ENCODE results near the gene AFF3.

The AFF3 gene

GRCh38 chr2:100043891-100044255 lies 98.5 kb downstream of the AFF3 start:
- no peaks in the 10 kb centered on the region for H3K9me2 ChIP-seq (replicated peaks; ENCODE audit: control insufficient read depth, low read length)
- no peaks in the 10 kb centered on the region; the same call in 1 of the 2 replicates for H4K20me1 ChIP-seq (ENCODE audit: control insufficient read depth, insufficient read depth, low read depth, low read length)
- H3K4me3 ChIP-seq (ENCODE audit: low read length), result no peak overlapping the region
- no peaks in the 10 kb centered on the region for H3F3A ChIP-seq (ENCODE audit: control insufficient read depth, insufficient read depth)
- H3K36me3 ChIP-seq (ENCODE audit: control insufficient read depth, low read length), result peaks cover 3% of the 10 kb centered on the region
- no peak overlapping the region for H3K4me2 ChIP-seq (ENCODE audit: low read length)
- no peaks in the 10 kb centered on the region for H3K9me3 ChIP-seq (ENCODE audit: control insufficient read depth, insufficient read depth, low read length)
- H3K27me3 ChIP-seq (ENCODE audit: control insufficient read depth, low read length), result no peaks in the 10 kb centered on the region
- TF ChIP-seq CTCF (IDR thresholded peaks at IDR 0.05; ENCODE audit: low read depth, low read length, poor library complexity, severe bottlenecking) (no peak), EZH2phosphoT487 (IDR thresholded peaks at IDR 0.05; ENCODE audit: borderline replicate concordance, low read length) (no peak)
- H3K79me2 ChIP-seq (ENCODE audit: control insufficient read depth, low read length), result no peaks in the 10 kb centered on the region
- no peaks in the 10 kb centered on the region for H3K4me1 ChIP-seq (ENCODE audit: control insufficient read depth, low read length)
- no peak overlapping the region for H3K27ac ChIP-seq (ENCODE audit: low read depth, low read length)

DNA sequence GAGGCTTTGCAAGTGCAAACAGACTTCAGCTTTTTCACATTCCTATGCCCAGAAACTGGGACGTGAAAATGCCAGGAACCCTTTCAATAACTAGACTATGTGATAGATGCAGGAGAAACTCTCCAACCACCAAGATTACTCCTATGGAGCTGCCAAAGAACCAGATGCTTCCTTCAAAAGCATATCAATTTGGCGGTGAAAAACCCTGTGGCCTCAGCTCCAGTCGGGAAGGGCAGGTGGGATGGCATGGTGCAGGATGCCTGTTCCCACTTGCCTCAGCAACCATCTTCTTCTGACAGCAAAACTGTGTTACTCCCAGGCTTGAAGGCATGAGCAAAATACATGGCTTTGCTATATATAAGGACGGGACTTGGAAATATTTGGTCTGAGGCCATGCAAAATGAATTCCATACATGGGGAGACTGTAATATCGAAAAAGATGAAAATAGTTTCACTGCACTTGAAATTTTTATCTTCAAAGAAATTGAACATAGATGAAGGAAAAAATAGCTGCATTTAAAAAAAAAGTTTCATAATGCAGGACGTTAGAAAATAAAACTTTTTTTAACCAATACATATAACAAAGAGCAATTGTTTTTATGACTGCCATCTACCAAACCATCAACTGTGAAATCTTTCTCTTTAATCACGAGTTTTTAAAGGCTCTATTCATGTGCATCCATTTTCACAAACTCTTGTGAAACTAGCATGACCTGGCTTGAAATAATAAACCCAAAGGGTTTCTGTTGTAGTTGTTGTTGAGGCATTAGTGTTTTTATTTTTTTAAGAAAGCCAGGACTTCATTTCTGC lies 99.1 kb downstream of the AFF3 start:
- Histone ChIP-seq H3K9me3 (ENCODE audit: control insufficient read depth, insufficient read depth, low read length) (no peaks in the 10 kb centered on the region), H3K27ac (ENCODE audit: low read depth, low read length) (no peak overlapping the region), H3K27me3 (ENCODE audit: control insufficient read depth, low read length) (no peaks in the 10 kb centered on the region), H3K9me2 (replicated peaks; ENCODE audit: control insufficient read depth, low read length) (no peaks in the 10 kb centered on the region), H3K4me1 (ENCODE audit: control insufficient read depth, low read length) (no peaks in the 10 kb centered on the region), H3K4me3 (ENCODE audit: low read length) (no peak overlapping the region), H4K20me1 (ENCODE audit: control insufficient read depth, insufficient read depth, low read depth, low read length) (no peaks in the 10 kb centered on the region; the same call in 1 of the 2 replicates), H3K4me2 (ENCODE audit: low read length) (no peak overlapping the region), H3F3A (ENCODE audit: control insufficient read depth, insufficient read depth) (no peaks in the 10 kb centered on the region), H3K79me2 (ENCODE audit: control insufficient read depth, low read length) (no peaks in the 10 kb centered on the region), H3K36me3 (ENCODE audit: control insufficient read depth, low read length) (peaks cover 3% of the 10 kb centered on the region)
- TF ChIP-seq EZH2phosphoT487 (IDR thresholded peaks at IDR 0.05; ENCODE audit: borderline replicate concordance, low read length), result no peak
- no peak for TF ChIP-seq CTCF (IDR thresholded peaks at IDR 0.05; ENCODE audit: low read depth, low read length, poor library complexity, severe bottlenecking)

GRCh38 chr2:100042562-100042961 lies 99.8 kb downstream of the AFF3 start:
- H3K36me3 ChIP-seq (ENCODE audit: control insufficient read depth, low read length), result peaks cover 3% of the 10 kb centered on the region

More at GRCh38 chr2:100042562-100042961, 99.8 kb downstream of the AFF3 start:
- no peaks in the 10 kb centered on the region for H3F3A ChIP-seq (ENCODE audit: control insufficient read depth, insufficient read depth)
- H3K4me1 ChIP-seq (ENCODE audit: control insufficient read depth, low read length), result no peaks in the 10 kb centered on the region
- H4K20me1 ChIP-seq (ENCODE audit: control insufficient read depth, insufficient read depth, low read depth, low read length), result no peaks in the 10 kb centered on the region; the same call in 1 of the 2 replicates
- TF ChIP-seq CTCF (IDR thresholded peaks at IDR 0.05; ENCODE audit: low read depth, low read length, poor library complexity, severe bottlenecking) (no peak), EZH2phosphoT487 (IDR thresholded peaks at IDR 0.05; ENCODE audit: borderline replicate concordance, low read length) (no peak)
- no peaks in the 10 kb centered on the region for H3K27me3 ChIP-seq (ENCODE audit: control insufficient read depth, low read length)
- H3K9me2 ChIP-seq (replicated peaks; ENCODE audit: control insufficient read depth, low read length), result no peaks in the 10 kb centered on the region
- H3K79me2 ChIP-seq (ENCODE audit: control insufficient read depth, low read length), result no peaks in the 10 kb centered on the region
- H3K4me2 ChIP-seq (ENCODE audit: low read length), result no peak overlapping the region
- no peak overlapping the region for H3K27ac ChIP-seq (ENCODE audit: low read depth, low read length)
- no peaks in the 10 kb centered on the region for H3K9me3 ChIP-seq (ENCODE audit: control insufficient read depth, insufficient read depth, low read length)
- no peak overlapping the region for H3K4me3 ChIP-seq (ENCODE audit: low read length)
